Body of pancreas (tissue), 4 donors: ENCODE measurements around the gene DYNC2H1. TPM values are rescaled to one million over a fixed set of nuclear protein-coding genes. Genes with fewer than 3 reads are reported as not detected.

ENCODE experiments used
- ATAC-seq: fragments of 150-250 bp; one replicate; pipeline ENCODE4 v1.9.1; 2016
- DNase-seq, 4 donors: peaks; one replicate each; pipeline ENCODE4 v3.0.0-alpha.2; 2019
- H3K27ac ChIP-seq, 4 donors: fragments of 200-600 bp; sonication (generic); 1 replicate in 3 of 4; 2 replicates in 1 of 4; pipeline versions ENCODE4 v1.5.1 to v1.6.1; 2016 to 2019; ENCODE audit warnings: mild to moderate bottlenecking in 1 of 4, mixed read lengths in 1 of 4, moderate library complexity in 1 of 4
- H3K27me3 ChIP-seq, 2 donors: fragments of 200-600 bp; sonication (generic); one replicate each; pipeline ENCODE4 v1.6.0; 2016; ENCODE audit warnings: mild to moderate bottlenecking in 1 of 2
- H3K36me3 ChIP-seq, 2 donors: fragments of 200-600 bp; sonication (generic); replicated peaks in 1 of 2; 2 replicates each; pipeline ENCODE4 v1.5.1; 2016; ENCODE audit warnings: low read depth in 2 of 2; ENCODE audit not compliant: insufficient read depth in 1 of 2
- H3K4me1 ChIP-seq: fragments of 200-600 bp; sonication (generic); one replicate; pipeline ENCODE4 v1.6.0; 2016
- H3K4me3 ChIP-seq, 2 donors: fragments of 200-600 bp; sonication (generic); 1 replicate in 1 of 2; 2 replicates in 1 of 2; pipeline ENCODE4 v1.5.1; 2016 to 2019
- H3K9me3 ChIP-seq, 3 donors: fragments of 200-600 bp; sonication (generic); 1 replicate in 2 of 3; 2 replicates in 1 of 3; pipeline ENCODE4 v1.5.1; 2016
- POLR2A ChIP-seq, 3 donors: fragments of 450-650 bp; IDR thresholded peaks; one replicate each; pipeline ENCODE4 v1.6.1; 2016; ENCODE audit warnings: antibody characterized with exemption in 3 of 3, mild to moderate bottlenecking in 2 of 3
- WGBS, 2 donors: methylation state at CpG; one replicate each; pipeline ENCODE4 v1.1.5; 2017; 5-methylcytosine and 5-hydroxymethylcytosine counted together
- intact Hi-C: fragments of 100-400 bp; cut with DNase I; formaldehyde crosslinking; loops from one replicate; pipeline ENCODE4 v1.15.1; 2023
- total RNA-seq, 2 donors: library from RNA; depleted of rRNA; stranded (reverse); fragments of >200 nt; gene quantifications; one replicate each; pipeline ENCODE4 v1.1.0, GENCODE V29; 2016
- TF ChIP-seq, protein P1 (sequence below), 7 experiments: fragments of 450-650 bp in 4 of 7; fragments of 200-600 bp in 3 of 7; sonication (generic) in 3 of 7; IDR thresholded peaks; one replicate each; pipeline ENCODE4 v1.5.1; 2016 to 2019; ENCODE audit warnings: antibody characterized with exemption in 7 of 7

DYNC2H1 gene
- total RNA-seq, 2 donors from 2014 or later = 12.2 to 19.5 TPM

- DNase-seq = no peak
- no peak overlapping the region for H3K4me3 ChIP-seq
- no peaks in the 10 kb centered on the region for H3K27me3 ChIP-seq
- no peaks in the 10 kb centered on the region for H3K36me3 ChIP-seq
- intact Hi-C loops = no loop called here
- no peaks in the 10 kb centered on the region for H3K9me3 ChIP-seq
- ATAC-seq = no peak
- H3K27ac ChIP-seq = no peak overlapping the region
- TF ChIP-seq POLR2A (IDR thresholded peaks at IDR 0.05) = no peak
- TF ChIP-seq, protein P1, sequence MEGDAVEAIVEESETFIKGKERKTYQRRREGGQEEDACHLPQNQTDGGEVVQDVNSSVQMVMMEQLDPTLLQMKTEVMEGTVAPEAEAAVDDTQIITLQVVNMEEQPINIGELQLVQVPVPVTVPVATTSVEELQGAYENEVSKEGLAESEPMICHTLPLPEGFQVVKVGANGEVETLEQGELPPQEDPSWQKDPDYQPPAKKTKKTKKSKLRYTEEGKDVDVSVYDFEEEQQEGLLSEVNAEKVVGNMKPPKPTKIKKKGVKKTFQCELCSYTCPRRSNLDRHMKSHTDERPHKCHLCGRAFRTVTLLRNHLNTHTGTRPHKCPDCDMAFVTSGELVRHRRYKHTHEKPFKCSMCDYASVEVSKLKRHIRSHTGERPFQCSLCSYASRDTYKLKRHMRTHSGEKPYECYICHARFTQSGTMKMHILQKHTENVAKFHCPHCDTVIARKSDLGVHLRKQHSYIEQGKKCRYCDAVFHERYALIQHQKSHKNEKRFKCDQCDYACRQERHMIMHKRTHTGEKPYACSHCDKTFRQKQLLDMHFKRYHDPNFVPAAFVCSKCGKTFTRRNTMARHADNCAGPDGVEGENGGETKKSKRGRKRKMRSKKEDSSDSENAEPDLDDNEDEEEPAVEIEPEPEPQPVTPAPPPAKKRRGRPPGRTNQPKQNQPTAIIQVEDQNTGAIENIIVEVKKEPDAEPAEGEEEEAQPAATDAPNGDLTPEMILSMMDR (IDR thresholded peaks at IDR 0.05) = no peak
- H3K4me1 ChIP-seq = no peaks in the 10 kb centered on the region
- WGBS, 2 donors = 74 to 81% methylated on average over 3 of the region's 3 CpGs
These were observed 375.3 kb downstream of the DYNC2H1 start for GRCh38 chr11:103484545-103484944.

DNA sequence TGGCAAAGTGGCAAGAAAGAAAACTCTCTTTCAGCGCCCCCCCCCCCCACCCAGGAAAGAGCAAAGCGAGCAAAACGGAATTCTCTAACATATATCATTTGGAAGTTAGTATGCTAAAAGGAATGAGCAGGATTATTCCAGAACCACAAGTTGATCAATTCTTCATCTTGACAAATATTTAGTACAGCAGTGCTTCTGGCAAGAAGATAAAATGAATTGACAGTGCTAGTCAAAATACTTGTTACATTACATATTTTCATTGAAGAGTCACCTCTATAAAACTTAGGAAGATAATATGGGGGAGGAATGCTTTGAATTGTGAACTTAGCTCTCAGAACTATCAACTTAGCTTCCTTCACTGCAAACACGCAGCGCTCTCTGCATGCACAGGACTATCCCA lies 377.4 kb downstream of the DYNC2H1 start:
- Histone ChIP-seq H3K4me3 (no peak overlapping the region), H3K27ac (no peak overlapping the region), H3K36me3 (no peaks in the 10 kb centered on the region), H3K27me3 (no peaks in the 10 kb centered on the region), H3K9me3 (no peaks in the 10 kb centered on the region), H3K4me1 (no peaks in the 10 kb centered on the region)
- 73 to 78% methylated on average over 5 of the region's 5 CpGs for WGBS, 2 donors
- no peak for ATAC-seq
- no peak for DNase-seq
- no peak for TF ChIP-seq POLR2A (IDR thresholded peaks at IDR 0.05)
- TF ChIP-seq, protein P1 (IDR thresholded peaks at IDR 0.05) = no peak
- intact Hi-C loops = no loop called here

- Histone ChIP-seq H3K36me3 (no peaks in the 10 kb centered on the region), H3K4me1 (no peaks in the 10 kb centered on the region), H3K4me3 (no peak overlapping the region), H3K9me3 (no peaks in the 10 kb centered on the region), H3K27me3 (no peaks in the 10 kb centered on the region), H3K27ac (no peak overlapping the region)
- TF ChIP-seq POLR2A (IDR thresholded peaks at IDR 0.05) = no peak
- TF ChIP-seq, protein P1 (IDR thresholded peaks at IDR 0.05) = no peak
- DNase-seq (no peak), ATAC-seq (no peak)
- intact Hi-C loops = no loop called here
- 83% methylated on average over 4 of the region's 4 CpGs for WGBS, 2 donors
These were observed 377.9 kb downstream of the DYNC2H1 start for GRCh38 chr11:103487113-103487512.

GRCh38 chr11:103488031-103488461 lies 378.8 kb downstream of the DYNC2H1 start:
- no peak for DNase-seq
- Histone ChIP-seq H3K27me3 (no peaks in the 10 kb centered on the region), H3K9me3 (no peaks in the 10 kb centered on the region), H3K36me3 (no peaks in the 10 kb centered on the region), H3K27ac (no peak overlapping the region), H3K4me1 (no peaks in the 10 kb centered on the region), H3K4me3 (no peak overlapping the region)
- no peak for ATAC-seq
- TF ChIP-seq, protein P1 (IDR thresholded peaks at IDR 0.05) = no peak
- no peak for TF ChIP-seq POLR2A (IDR thresholded peaks at IDR 0.05)
- intact Hi-C loops = no loop called here

DNA sequence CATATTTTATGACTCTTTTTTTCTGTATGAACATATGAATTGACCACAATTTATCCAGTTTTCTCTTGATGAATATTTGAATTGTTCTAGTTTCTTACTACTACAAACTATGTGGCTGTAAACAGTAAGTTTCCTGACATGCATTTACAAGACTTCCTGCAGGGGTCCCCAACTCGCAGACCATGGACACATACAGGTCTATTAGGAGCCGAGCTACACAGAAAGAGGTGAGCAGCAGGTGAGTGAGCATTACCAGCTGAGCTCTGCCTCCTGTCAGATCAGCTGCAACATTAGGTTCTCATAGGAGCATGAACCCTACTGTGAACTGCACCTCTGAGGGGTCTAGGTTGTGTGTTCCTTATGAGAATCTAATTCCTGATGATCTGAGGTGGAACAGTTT lies 379.4 kb downstream of the DYNC2H1 start:
- H3K4me3 ChIP-seq = no peak overlapping the region
- H3K9me3 ChIP-seq = no peaks in the 10 kb centered on the region
- intact Hi-C loops = no loop called here
- no peaks in the 10 kb centered on the region for H3K4me1 ChIP-seq
- H3K36me3 ChIP-seq = no peaks in the 10 kb centered on the region
- 56 to 68% methylated on average over 2 of the region's 2 CpGs for WGBS, 2 donors
- no peak for DNase-seq
- no peak overlapping the region for H3K27ac ChIP-seq
- no peak for TF ChIP-seq POLR2A (IDR thresholded peaks at IDR 0.05)
- TF ChIP-seq, protein P1 (IDR thresholded peaks at IDR 0.05) = no peak
- ATAC-seq = no peak
- H3K27me3 ChIP-seq = no peaks in the 10 kb centered on the region
